ENCODE data around the gene PWP2. TPM values are rescaled to one million over a fixed set of nuclear protein-coding genes. Genes with fewer than 3 reads are reported as not detected.
"Not testable (repeated sequence)": the region's sequence is repeated elsewhere in the genome, so short reads cannot be mapped to it uniquely, and the experiment has no call there.

Gene PWP2
- total RNA-seq, 1 donor from 2014 or later: 16.5 TPM

- H3K4me1 Mint-ChIP-seq: peaks cover 70% of the 10 kb centered on the region
- H3K4me3 Mint-ChIP-seq: peak overlapping the region; percentile 51
- DNase-seq: peak; percentile 60
- peaks cover 80% of the 10 kb centered on the region for H3K36me3 Mint-ChIP-seq (ENCODE audit: low read depth)
- H3K27ac Mint-ChIP-seq: peak overlapping the region; percentile 80
- H3K9me3 Mint-ChIP-seq: no peaks in the 10 kb centered on the region
- no peaks in the 10 kb centered on the region for H3K27me3 Mint-ChIP-seq
- intact Hi-C loops (cut with micrococcal nuclease): no loop called here
Measured at GRCh38 chr21:44087426-44088400, 19.5 kb upstream of the PWP2 start.

GRCh38 chr21:44088401-44088780, 18.8 kb upstream of the PWP2 start:
- Mint-ChIP-seq H3K9me3 (no peaks in the 10 kb centered on the region), H3K27me3 (no peaks in the 10 kb centered on the region), H3K4me1 (peaks cover 64% of the 10 kb centered on the region), H3K4me3 (peak overlapping the region; percentile 30), H3K27ac (peak overlapping the region; percentile 81), H3K36me3 (ENCODE audit: low read depth) (peaks cover 77% of the 10 kb centered on the region)
- intact Hi-C loops (cut with micrococcal nuclease): no loop called here
- DNase-seq: peak; percentile 53

GRCh38 chr21:44089001-44089911, 17.9 kb upstream of the PWP2 start:
- peaks cover 59% of the 10 kb centered on the region for H3K4me1 Mint-ChIP-seq
- H3K9me3 Mint-ChIP-seq: no peaks in the 10 kb centered on the region
- peak overlapping the region; percentile 81 for H3K27ac Mint-ChIP-seq
- peak overlapping the region; percentile 73 for H3K4me3 Mint-ChIP-seq
- H3K36me3 Mint-ChIP-seq (ENCODE audit: low read depth): peaks cover 79% of the 10 kb centered on the region
- peak; percentile 84 for DNase-seq
- intact Hi-C loops (cut with micrococcal nuclease): no loop called here
- no peaks in the 10 kb centered on the region for H3K27me3 Mint-ChIP-seq

GRCh38 chr21:44090325-44090724, 16.9 kb upstream of the PWP2 start:
- Mint-ChIP-seq H3K27me3 (no peaks in the 10 kb centered on the region), H3K9me3 (no peaks in the 10 kb centered on the region), H3K27ac (peak overlapping the region; percentile 81), H3K4me3 (peak overlapping the region; percentile 73), H3K4me1 (peaks cover 52% of the 10 kb centered on the region), H3K36me3 (ENCODE audit: low read depth) (peaks cover 73% of the 10 kb centered on the region)
- DNase-seq: peak; percentile 65
- intact Hi-C loops (cut with micrococcal nuclease): no loop called here

GRCh38 chr21:44092211-44092610, 15.0 kb upstream of the PWP2 start:
- Mint-ChIP-seq H3K4me1 (peaks cover 36% of the 10 kb centered on the region), H3K36me3 (ENCODE audit: low read depth) (peaks cover 57% of the 10 kb centered on the region), H3K4me3 (no peak overlapping the region), H3K27me3 (no peaks in the 10 kb centered on the region), H3K9me3 (no peaks in the 10 kb centered on the region), H3K27ac (no peak overlapping the region)
- DNase-seq: peak; percentile 49
- intact Hi-C loops (cut with micrococcal nuclease): no loop called here

GRCh38 chr21:44093761-44094160, 13.4 kb upstream of the PWP2 start:
- Mint-ChIP-seq H3K4me3 (no peak overlapping the region), H3K36me3 (ENCODE audit: low read depth) (peaks cover 43% of the 10 kb centered on the region), H3K4me1 (peaks cover 23% of the 10 kb centered on the region), H3K9me3 (no peaks in the 10 kb centered on the region), H3K27ac (no peak overlapping the region), H3K27me3 (no peaks in the 10 kb centered on the region)
- intact Hi-C loops (cut with micrococcal nuclease): no loop called here
- peak; percentile 54 for DNase-seq

GRCh38 chr21:44094832-44095231, 12.4 kb upstream of the PWP2 start:
- Mint-ChIP-seq H3K9me3 (no peaks in the 10 kb centered on the region), H3K4me3 (no peak overlapping the region), H3K27ac (no peak overlapping the region), H3K27me3 (no peaks in the 10 kb centered on the region), H3K36me3 (ENCODE audit: low read depth) (peaks cover 32% of the 10 kb centered on the region), H3K4me1 (peaks cover 13% of the 10 kb centered on the region)
- no peak for DNase-seq
- intact Hi-C loops (cut with micrococcal nuclease): no loop called here

- H3K27ac Mint-ChIP-seq; H3K9me3 Mint-ChIP-seq; intact Hi-C loops (cut with micrococcal nuclease); H3K27me3 Mint-ChIP-seq; DNase-seq; H3K4me1 Mint-ChIP-seq; H3K4me3 Mint-ChIP-seq: not testable (repeated sequence)
- peaks cover 12% of the 10 kb centered on the region for H3K36me3 Mint-ChIP-seq (ENCODE audit: low read depth)
Measured at GRCh38 chr21:44098507-44098906, 8.7 kb upstream of the PWP2 start.

GRCh38 chr21:44098964-44099363, 8.2 kb upstream of the PWP2 start:
- H3K27ac Mint-ChIP-seq; H3K9me3 Mint-ChIP-seq; H3K27me3 Mint-ChIP-seq; H3K4me1 Mint-ChIP-seq; intact Hi-C loops (cut with micrococcal nuclease); H3K36me3 Mint-ChIP-seq (ENCODE audit: low read depth); H3K4me3 Mint-ChIP-seq; DNase-seq: not testable (repeated sequence)

GRCh38 chr21:44107589-44107988, 390 bp downstream of the PWP2 start:
- H3K36me3 Mint-ChIP-seq (ENCODE audit: low read depth); DNase-seq; H3K4me3 Mint-ChIP-seq; H3K9me3 Mint-ChIP-seq; intact Hi-C loops (cut with micrococcal nuclease); H3K27ac Mint-ChIP-seq; H3K4me1 Mint-ChIP-seq; H3K27me3 Mint-ChIP-seq: not testable (repeated sequence)

GRCh38 chr21:44113702-44114371, 6.6 kb downstream of the PWP2 start:
- H3K27me3 Mint-ChIP-seq; DNase-seq; H3K4me3 Mint-ChIP-seq; intact Hi-C loops (cut with micrococcal nuclease); H3K36me3 Mint-ChIP-seq (ENCODE audit: low read depth); H3K4me1 Mint-ChIP-seq; H3K9me3 Mint-ChIP-seq; H3K27ac Mint-ChIP-seq: not testable (repeated sequence)

GRCh38 chr21:44122131-44122530, 14.9 kb downstream of the PWP2 start:
- H3K27me3 Mint-ChIP-seq; DNase-seq; H3K9me3 Mint-ChIP-seq; H3K4me1 Mint-ChIP-seq; H3K27ac Mint-ChIP-seq; H3K4me3 Mint-ChIP-seq; H3K36me3 Mint-ChIP-seq (ENCODE audit: low read depth); intact Hi-C loops (cut with micrococcal nuclease): not testable (repeated sequence)

- H3K4me3 Mint-ChIP-seq; H3K27me3 Mint-ChIP-seq; intact Hi-C loops (cut with micrococcal nuclease); H3K36me3 Mint-ChIP-seq (ENCODE audit: low read depth); DNase-seq; H3K27ac Mint-ChIP-seq; H3K9me3 Mint-ChIP-seq; H3K4me1 Mint-ChIP-seq: not testable (repeated sequence)
Measured at GRCh38 chr21:44127827-44128226, 20.6 kb downstream of the PWP2 start.

GRCh38 chr21:44133715-44134057, 26.5 kb downstream of the PWP2 start:
- H3K4me3 Mint-ChIP-seq; H3K4me1 Mint-ChIP-seq; H3K27ac Mint-ChIP-seq; H3K36me3 Mint-ChIP-seq (ENCODE audit: low read depth); DNase-seq; H3K9me3 Mint-ChIP-seq; H3K27me3 Mint-ChIP-seq; intact Hi-C loops (cut with micrococcal nuclease): not testable (repeated sequence)
